Effector memory CD4-positive, alpha-beta T cell (primary cell): ENCODE measurements around the gene MICB.
A peak's percentile ranks its signal among the peaks of the same experiment; 100 is the strongest.
"Not testable (repeated sequence)": the region's sequence is repeated elsewhere in the genome, so short reads cannot be mapped to it uniquely, and the experiment has no call there.

Source experiments
- DNase-seq, 3 donors: peaks; one replicate each; pipeline ENCODE4 v3.0.0-alpha.2; 2020
- H3K27ac ChIP-seq: 2 replicates; pipeline ENCODE4 v1.7.0; 2013; ENCODE audit warnings: mild to moderate bottlenecking, low read length, moderate library complexity; ENCODE audit not compliant: insufficient read depth, poor library complexity, severe bottlenecking
- H3K27me3 ChIP-seq: replicated peaks from 2 replicates; pipeline ENCODE4 v1.7.0; 2013; ENCODE audit warnings: mild to moderate bottlenecking, low read length; ENCODE audit not compliant: insufficient read depth, control insufficient read depth, poor library complexity, severe bottlenecking
- H3K36me3 ChIP-seq: 2 replicates; pipeline ENCODE4 v1.7.0; 2013; ENCODE audit warnings: mild to moderate bottlenecking, low read length, moderate library complexity; ENCODE audit not compliant: control insufficient read depth, insufficient read depth
- H3K4me1 ChIP-seq: 2 replicates; pipeline ENCODE4 v1.7.0; 2013; ENCODE audit warnings: low read length, mild to moderate bottlenecking; ENCODE audit not compliant: control insufficient read depth, insufficient read depth, poor library complexity, severe bottlenecking
- H3K4me3 ChIP-seq: 2 replicates; pipeline ENCODE4 v1.7.0; 2013; ENCODE audit warnings: low read length, low read depth, mild to moderate bottlenecking; ENCODE audit not compliant: insufficient read depth, poor library complexity, severe bottlenecking
- H3K9me3 ChIP-seq: 2 replicates; pipeline ENCODE4 v1.7.0; 2013; ENCODE audit warnings: mild to moderate bottlenecking, low read length, moderate library complexity; ENCODE audit not compliant: control insufficient read depth

MICB gene

GRCh38 chr6:31499648-31500047 lies 1.7 kb downstream of the MICB start:
- not testable (repeated sequence) for H3K27ac ChIP-seq, H3K9me3 ChIP-seq, H3K27me3 ChIP-seq, DNase-seq, H3K36me3 ChIP-seq, H3K4me3 ChIP-seq
- H3K4me1 ChIP-seq, result peaks cover 29% of the 10 kb centered on the region

- H3K27ac ChIP-seq, result no peak overlapping the region
- H3K4me1 ChIP-seq, result peaks cover 8% of the 10 kb centered on the region
- no peaks in the 10 kb centered on the region for H3K27me3 ChIP-seq
- no peaks in the 10 kb centered on the region for H3K9me3 ChIP-seq
- H3K4me3 ChIP-seq, result no peak overlapping the region
- DNase-seq, result no peak
- peaks cover 21% of the 10 kb centered on the region for H3K36me3 ChIP-seq
Observed at GRCh38 chr6:31502586-31502985, 4.6 kb downstream of the MICB start.

GRCh38 chr6:31509036-31509435 lies 11.1 kb downstream of the MICB start:
- H3K4me3 ChIP-seq, DNase-seq, H3K27me3 ChIP-seq, H3K9me3 ChIP-seq, H3K4me1 ChIP-seq, H3K27ac ChIP-seq: not testable (repeated sequence)
- H3K36me3 ChIP-seq, result peaks cover 50% of the 10 kb centered on the region

- Histone ChIP-seq H3K27me3 (no peaks in the 10 kb centered on the region), H3K27ac (no peak overlapping the region), H3K36me3 (peaks cover 50% of the 10 kb centered on the region), H3K4me1 (no peaks in the 10 kb centered on the region), H3K9me3 (no peaks in the 10 kb centered on the region), H3K4me3 (no peak overlapping the region)
- DNase-seq, result no peak
Observed at GRCh38 chr6:31510007-31510406, 12.1 kb downstream of the MICB start.

- Histone ChIP-seq H3K36me3 (peaks cover 21% of the 10 kb centered on the region), H3K27ac (no peak overlapping the region), H3K4me3 (no peak overlapping the region), H3K27me3 (no peaks in the 10 kb centered on the region), H3K9me3 (no peaks in the 10 kb centered on the region), H3K4me1 (no peaks in the 10 kb centered on the region)
- DNase-seq, result no peak
Observed at GRCh38 chr6:31513456-31514165, 15.7 kb downstream of the MICB start.

GRCh38 chr6:31521835-31522234 lies 23.9 kb downstream of the MICB start:
- H3K4me3 ChIP-seq, result no peak overlapping the region
- H3K4me1 ChIP-seq, result no peaks in the 10 kb centered on the region
- no peak for DNase-seq
- no peaks in the 10 kb centered on the region for H3K9me3 ChIP-seq
- H3K27me3 ChIP-seq, result no peaks in the 10 kb centered on the region
- no peaks in the 10 kb centered on the region for H3K36me3 ChIP-seq
- H3K27ac ChIP-seq, result no peak overlapping the region

GRCh38 chr6:31525553-31525931 lies 27.6 kb downstream of the MICB start:
- H3K9me3 ChIP-seq, result no peaks in the 10 kb centered on the region
- DNase-seq, result no peak
- peaks cover 10% of the 10 kb centered on the region for H3K36me3 ChIP-seq
- no peaks in the 10 kb centered on the region for H3K4me1 ChIP-seq
- H3K4me3 ChIP-seq, result no peak overlapping the region
- no peak overlapping the region for H3K27ac ChIP-seq
- no peaks in the 10 kb centered on the region for H3K27me3 ChIP-seq

- Histone ChIP-seq H3K36me3 (peaks cover 16% of the 10 kb centered on the region), H3K4me3 (no peak overlapping the region), H3K4me1 (no peaks in the 10 kb centered on the region), H3K27me3 (no peaks in the 10 kb centered on the region), H3K27ac (no peak overlapping the region), H3K9me3 (no peaks in the 10 kb centered on the region)
- DNase-seq, result no peak
Observed at GRCh38 chr6:31525932-31526591, 28.1 kb downstream of the MICB start.

GRCh38 chr6:31528307-31528777 lies 30.4 kb downstream of the MICB start:
- peaks cover 38% of the 10 kb centered on the region for H3K36me3 ChIP-seq
- no peak for DNase-seq
- no peaks in the 10 kb centered on the region for H3K27me3 ChIP-seq
- H3K4me1 ChIP-seq, result no peaks in the 10 kb centered on the region
- no peaks in the 10 kb centered on the region for H3K9me3 ChIP-seq
- no peak overlapping the region for H3K27ac ChIP-seq
- no peak overlapping the region for H3K4me3 ChIP-seq

GRCh38 chr6:31528821-31529328 lies 30.9 kb downstream of the MICB start, which contains the start of gene MCCD1:
Gene MCCD1, plus strand, starts transcription at chr6:31528962. Its CDS starts 53 bp downstream, at chr6:31529015.
- no peak for DNase-seq
- H3K36me3 ChIP-seq, result peaks cover 44% of the 10 kb centered on the region
- H3K4me3 ChIP-seq, result no peak within 1 kb of the TSS
- H3K27ac ChIP-seq, result peak within 1 kb of the TSS; percentile 7
- no peaks in the 10 kb centered on the region for H3K27me3 ChIP-seq
- H3K4me1 ChIP-seq, result no peaks in the 10 kb centered on the region
- H3K9me3 ChIP-seq, result no peaks in the 10 kb centered on the region
